Measurements from ENCODE around the gene RANBP10.
A peak's percentile ranks its signal among the peaks of the same experiment; 100 is the strongest.
"Not testable (repeated sequence)": the region's sequence is repeated elsewhere in the genome, so short reads cannot be mapped to it uniquely, and the experiment has no call there.

RANBP10 gene

DNA sequence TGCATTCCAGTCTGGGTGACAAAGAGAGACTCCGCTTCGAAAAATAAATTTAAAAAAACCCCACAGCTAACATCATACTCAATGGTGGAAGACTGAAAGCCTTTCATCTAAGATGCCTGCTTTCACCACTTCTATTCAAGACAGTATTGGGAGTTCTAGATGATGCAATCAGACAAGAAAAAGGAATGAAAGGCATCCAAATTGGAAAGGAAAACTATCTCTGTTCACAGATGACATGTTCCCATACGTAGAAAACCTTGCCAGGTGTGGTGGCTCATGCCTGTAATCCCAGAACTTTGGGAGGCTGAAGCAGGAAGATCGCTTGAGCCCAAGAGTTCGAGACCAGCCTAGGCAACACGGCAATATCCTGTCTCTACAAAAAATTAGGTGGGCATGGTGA, 31.1 kb downstream of the RANBP10 start:
- DNase-seq: no peak

DNA sequence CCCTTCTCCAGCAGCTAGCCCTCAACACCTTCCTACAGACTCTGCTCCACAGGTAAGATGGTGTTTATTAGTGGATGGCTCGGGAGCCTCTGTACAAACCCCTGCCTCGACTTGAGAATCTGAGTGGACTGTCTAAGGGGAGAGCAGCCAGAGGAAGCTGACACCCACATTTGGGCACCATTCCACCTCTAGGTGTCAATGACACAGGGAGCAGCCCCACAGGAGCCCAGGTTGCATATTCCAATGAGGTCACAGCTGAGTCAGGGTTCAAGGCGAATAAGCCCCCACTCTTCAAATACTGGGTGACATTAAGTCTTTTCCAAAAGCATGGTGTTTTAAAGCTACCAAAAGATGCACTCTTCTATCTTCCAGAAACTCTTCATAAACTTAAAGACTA, 31.9 kb downstream of the RANBP10 start:
- DNase-seq: no peak

GRCh38 chr16:67773569-67774456, 32.5 kb downstream of the RANBP10 start:
- DNase-seq: no peak

- DNase-seq: peak in 2 of 3 donors; percentile 13 to 18
Measured at GRCh38 chr16:67773099-67773498, 33.3 kb downstream of the RANBP10 start.

- no peak for DNase-seq
Measured at GRCh38 chr16:67770346-67770991, 35.9 kb downstream of the RANBP10 start.

DNA sequence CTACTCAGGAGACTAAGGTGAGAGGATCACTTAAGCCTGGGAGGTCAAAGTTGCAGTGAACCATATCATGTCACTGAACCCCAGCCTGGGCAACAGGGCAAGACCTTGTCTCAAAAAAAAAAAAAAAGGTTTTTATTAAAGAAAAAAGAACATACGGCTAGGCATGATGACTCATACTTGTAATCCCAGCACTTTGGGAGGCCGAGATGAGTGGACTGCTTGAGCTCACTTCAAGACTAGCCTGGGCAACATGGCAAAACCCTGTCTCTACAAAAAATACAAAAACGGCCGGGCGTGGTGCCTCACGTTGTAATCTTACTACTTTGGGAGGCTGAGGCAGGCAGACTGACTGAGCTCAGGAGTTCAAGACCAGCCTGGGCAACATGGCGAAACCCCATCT, 38.4 kb downstream of the RANBP10 start:
- DNase-seq: peak in 1 of 3 donors; percentile 7

DNA sequence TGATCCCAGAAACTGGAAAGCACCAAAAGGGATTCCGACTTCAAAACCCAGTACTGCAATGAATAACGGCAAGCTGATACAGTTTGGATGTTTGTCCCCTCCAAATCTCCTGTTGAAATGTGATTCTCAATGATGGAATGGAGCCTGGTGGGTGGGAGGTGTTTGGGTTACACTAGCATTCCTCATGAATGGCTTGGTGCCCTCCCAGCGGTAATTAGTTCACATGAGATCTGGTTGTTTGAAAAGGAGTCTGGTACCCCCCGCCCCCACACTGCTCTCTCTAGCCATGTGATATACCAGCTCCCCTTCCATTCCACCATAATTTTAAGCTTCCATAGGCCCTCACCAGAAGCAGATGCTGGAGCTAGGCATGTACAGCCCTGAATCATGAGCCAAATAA, 40.1 kb downstream of the RANBP10 start:
- no peak for DNase-seq

DNA sequence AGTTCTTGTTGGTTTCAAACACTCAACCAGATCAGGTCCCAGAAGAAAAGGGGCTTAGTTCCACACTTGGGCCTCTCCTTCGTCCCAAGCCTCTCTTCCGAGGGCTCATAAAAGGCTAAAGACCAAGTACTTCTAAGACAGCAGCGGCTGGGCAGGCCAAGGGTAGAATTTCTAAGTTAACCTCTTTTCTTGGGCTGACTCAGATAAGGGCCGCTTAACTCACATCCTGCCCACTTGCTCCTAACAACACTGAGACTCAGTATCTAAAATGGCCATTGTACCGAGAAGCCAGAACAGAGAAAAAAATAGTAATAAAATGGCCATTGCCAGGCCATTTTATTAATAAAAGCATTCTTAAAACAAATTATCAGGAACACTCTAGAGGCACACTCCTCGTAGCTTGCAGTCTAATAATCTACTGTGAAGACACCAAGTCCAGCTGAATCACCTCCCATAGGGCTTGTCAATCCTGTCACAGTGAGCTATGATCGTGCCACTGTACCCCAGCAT, 42.1 kb downstream of the RANBP10 start:
- DNase-seq: no peak

DNA sequence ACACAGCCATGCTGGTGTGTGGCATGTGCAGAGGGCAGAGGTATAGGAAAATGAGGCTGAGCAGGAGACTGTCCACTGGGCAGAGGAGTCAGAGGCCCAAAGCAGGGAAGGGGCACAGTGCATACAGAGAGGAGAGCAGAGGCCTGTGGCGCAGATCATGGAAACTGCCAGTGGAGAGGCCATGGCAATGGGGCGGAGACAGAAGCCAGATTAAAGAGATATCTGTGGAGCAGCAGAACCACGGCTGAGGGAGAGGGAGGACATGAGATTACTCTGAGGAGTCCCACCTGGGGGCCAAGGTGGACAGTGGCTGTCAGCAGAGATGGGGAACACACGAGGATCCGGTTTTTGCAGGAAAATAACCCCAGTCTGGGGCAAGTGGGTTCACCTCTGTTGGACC, 43.3 kb downstream of the RANBP10 start:
- DNase-seq: no peak

DNA sequence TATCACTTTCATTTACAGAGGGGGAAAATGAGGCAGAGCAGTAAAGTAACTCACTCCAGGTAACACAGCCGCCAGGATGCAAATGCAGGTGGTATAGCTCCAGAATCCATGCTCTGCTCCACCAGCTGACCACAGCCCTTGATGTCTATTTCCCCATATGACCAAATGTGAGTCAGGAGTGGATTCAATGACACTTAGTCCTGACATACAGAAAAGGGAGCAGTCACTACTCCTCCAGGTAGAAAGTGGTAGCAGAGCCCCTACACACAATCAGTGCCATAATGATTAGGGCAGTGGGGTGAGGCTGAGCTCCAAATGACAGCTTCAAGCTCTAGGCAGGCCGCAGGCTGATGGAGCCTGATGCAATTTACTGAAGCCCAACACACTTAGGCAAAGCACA, 44.0 kb downstream of the RANBP10 start:
- no peak for DNase-seq

DNA sequence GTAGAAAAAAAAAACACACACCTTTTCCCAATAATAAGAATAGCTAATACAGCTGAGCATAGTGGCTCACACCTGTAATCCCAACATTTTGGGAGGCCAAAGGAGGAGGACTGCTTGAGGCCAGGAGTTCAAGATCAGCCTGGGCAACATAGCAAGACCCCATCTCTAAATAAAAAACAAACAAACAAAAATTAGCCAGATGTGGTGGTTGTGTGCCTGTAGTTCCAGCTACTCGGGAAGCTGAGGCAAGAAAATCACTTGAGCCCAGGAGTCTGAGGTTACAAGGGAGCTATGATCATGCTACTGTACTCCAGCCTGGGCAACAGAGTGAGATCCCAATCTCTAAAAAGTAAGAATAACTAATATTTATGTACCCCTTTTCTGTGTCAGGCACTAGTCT, 44.4 kb downstream of the RANBP10 start:
- no peak for DNase-seq

DNA sequence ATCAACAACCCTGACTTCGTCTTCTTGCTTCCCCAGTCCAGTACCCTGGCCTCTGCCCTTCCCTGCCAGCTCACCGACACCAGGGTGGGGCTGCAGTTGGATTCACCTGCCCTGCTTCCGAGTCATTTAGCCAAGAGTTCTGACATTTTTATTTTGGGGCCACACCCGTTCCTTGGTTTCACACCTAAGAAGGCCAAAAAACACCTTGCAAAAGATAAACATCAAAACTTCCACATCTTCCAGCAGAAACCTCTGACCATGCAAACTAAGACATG, 45.5 kb downstream of the RANBP10 start:
- DNase-seq: no peak

DNA sequence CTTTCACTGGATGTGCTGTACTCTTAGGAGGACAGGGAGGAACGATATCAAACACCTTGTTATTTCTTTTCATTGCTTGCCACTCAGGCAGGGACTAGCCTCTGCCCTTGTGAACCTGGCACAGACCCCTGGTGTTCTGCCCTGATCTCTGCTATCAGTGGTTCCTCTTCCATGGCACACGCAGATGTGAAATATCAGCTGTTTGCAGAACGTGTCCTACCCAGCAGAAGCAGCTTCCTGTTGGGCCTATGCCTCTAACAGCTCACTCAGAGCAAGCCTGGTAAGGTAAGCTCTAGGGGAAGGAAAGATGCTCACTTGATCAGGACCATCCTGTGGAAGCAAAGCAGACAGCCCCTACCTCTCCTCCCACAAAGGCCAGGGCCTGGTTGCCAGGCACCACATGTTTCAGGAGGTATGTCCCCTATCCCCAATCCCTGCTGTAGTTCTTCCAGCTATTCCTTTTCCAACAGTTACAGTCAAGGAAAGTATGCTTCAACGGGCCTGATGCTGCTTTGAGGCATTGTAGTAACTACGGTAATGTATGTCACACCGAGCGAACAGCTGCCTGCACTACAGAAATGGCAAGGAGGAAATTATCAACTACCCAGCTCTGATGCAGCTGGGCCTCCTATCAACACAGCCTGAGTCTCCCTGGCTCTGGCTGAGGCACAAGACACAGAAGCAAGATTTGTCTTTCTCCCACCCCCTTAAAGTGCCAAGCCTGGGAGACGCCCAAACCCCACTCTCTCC, 46.0 kb downstream of the RANBP10 start:
- no peak for DNase-seq

DNA sequence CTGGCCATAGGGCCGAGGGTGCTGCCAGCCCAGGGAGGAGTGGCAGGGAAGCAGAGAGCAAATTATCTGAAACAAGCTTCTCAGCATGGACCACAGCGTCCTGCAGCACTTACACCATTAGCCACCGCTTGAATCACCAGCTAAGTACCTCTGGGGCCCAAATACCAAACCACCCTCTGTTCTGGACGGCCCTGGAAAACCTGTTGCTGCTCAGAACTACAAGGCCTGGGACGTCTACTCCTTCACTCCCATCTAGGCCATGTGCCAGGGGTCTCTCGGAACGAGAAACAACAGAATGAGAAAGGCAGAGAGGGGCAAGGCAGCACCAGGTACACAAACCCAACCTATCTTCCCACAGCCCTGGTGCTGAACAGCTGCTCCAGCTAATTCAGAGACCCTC, 47.4 kb downstream of the RANBP10 start:
- no peak for DNase-seq

DNA sequence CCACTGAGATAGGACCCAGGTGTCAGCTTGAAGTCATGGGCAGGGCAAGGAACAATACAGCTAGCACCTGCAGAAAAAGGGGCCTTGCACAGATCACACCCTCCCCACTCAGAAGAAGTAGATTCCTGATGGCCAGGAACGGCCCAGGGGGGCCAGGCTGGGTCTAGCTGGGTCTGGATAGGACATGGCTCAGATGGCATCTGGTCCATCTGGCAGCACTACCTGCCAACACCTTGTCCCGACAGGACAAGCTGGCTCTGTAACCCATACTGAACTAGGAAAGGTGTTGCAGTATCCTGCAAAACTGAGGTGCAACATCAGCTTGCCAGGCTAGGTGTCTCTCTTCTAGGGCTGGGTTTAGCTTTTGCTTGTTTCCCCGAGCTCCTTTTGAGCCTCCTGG, 48.4 kb downstream of the RANBP10 start:
- DNase-seq: no peak

DNA sequence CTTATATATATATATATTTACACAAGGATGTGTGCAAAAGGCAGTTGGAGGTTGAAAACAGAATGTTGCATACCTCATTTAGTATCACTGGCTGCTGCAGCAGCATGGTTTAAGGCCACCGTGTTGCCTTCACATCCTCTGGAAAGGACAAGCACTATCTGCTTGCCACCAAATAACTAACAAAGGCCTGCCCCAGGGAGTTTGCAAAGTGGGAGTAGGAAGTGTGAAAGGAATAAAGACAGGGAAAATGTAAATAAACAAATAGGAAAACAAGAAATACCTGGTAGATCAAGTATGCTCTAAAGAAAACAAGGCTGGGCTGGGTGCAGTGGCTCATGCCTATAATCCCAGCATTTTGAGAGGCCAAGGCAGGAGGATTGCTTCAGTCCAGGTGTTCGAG, 53.7 kb downstream of the RANBP10 start:
- no peak for DNase-seq

GRCh38 chr16:67751331-67751730, 55.0 kb downstream of the RANBP10 start:
- not testable (repeated sequence) for DNase-seq

DNA sequence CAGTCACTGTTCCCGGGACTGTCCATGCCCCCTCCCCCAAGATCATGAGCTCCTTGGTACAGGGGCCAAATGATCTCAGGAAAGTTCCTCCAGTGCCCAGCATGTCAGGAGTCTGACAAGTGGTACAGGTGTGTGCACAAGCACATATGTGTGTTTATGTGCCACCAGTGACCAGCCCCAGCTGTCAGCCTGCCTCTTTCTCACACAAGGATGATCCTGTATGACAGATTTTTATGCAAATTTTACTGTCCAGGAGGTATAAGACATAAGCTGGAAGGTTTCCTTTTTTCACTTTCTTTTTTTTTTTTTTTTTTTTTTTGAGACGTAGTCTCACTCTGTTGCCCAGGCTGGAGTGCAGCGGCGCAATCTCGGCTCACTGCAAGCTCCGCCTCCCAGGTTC, 55.9 kb downstream of the RANBP10 start:
- no peak for DNase-seq

- DNase-seq: no peak
Measured at GRCh38 chr16:67749436-67750078, 56.8 kb downstream of the RANBP10 start.

- DNase-seq: no peak
Measured at GRCh38 chr16:67748834-67749233, 57.5 kb downstream of the RANBP10 start.

DNA sequence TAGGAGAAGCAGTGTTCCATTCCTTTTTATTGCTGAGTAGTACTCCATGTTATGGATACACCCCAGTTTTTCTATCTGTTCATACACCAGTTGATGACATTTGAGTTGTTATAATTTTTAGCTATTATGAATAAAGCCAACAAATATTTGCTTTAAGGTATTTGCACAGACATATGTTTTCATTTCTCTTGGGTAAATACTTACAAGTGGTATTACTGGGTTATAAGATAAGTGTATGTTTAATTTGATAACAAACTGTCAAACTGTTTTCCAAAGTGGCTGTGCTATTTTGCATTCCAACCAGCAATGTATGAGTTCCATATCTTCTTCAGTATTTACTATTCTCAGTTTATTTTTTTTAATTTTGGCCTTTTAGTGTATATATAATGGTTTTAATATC, 59.5 kb downstream of the RANBP10 start:
- no peak for DNase-seq

DNA sequence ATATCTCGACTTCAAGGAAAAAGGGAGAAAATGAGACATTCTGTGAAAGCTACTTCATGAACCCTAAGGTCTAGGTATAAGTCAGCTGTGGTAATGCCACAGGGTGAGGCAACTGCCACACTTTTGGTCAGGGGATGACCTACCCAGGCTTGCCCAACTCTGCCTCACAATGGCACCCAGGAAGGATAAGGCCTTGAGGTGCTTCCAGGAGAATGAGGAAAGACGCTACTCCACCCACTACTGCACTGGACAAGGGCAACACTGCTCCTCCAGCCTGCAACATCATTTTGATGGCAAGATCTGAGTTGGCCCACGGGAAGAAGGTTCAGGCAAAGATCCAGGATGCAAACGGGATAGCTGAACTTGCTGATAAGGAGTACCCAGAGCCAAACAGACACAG, 65.2 kb downstream of the RANBP10 start:
- DNase-seq: no peak

DNA sequence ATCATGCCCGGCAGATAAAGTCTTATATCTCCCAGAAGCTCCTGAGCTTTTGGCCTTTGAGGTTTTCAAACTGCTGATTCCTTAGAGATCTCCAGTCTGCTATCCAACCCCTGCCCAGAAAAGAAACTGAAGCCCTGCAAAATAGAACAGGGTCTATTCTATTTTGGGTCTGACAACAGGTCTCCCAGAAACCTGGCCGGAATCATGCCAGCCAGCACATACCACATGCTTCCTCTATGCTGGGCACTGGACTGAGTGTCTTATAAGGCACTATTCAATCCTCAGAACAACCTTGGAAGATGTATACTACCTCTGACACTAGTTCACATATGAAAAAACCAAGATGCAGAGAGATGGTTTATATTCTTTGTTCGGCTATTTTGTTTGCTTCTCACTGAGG, 66.0 kb downstream of the RANBP10 start:
- no peak for DNase-seq
